ENCODE data around the gene C2CD4A. TPM values are rescaled to one million over a fixed set of nuclear protein-coding genes. Genes with fewer than 3 reads are reported as not detected.
A peak's percentile ranks its signal among the peaks of the same experiment; 100 is the strongest.

Gene C2CD4A
- total RNA-seq, 2 donors from 2014 or later: not detected

- intact Hi-C loops (cut with DNase I): no loop called here
- ATAC-seq: peak; percentile 60 to 78
- no peak for DNase-seq
Measured at GRCh38 chr15:62087671-62088352, 21.0 kb downstream of the C2CD4A start.

- intact Hi-C loops (cut with DNase I): no loop called here
- no peak for DNase-seq
- no peak for ATAC-seq
Measured at GRCh38 chr15:62088353-62088693, 21.5 kb downstream of the C2CD4A start.

- no peak for ATAC-seq
- DNase-seq: no peak
- intact Hi-C loops (cut with DNase I): no loop called here
Measured at GRCh38 chr15:62089616-62090015, 22.8 kb downstream of the C2CD4A start.

- ATAC-seq: no peak
Measured at GRCh38 chr15:62090988-62091387, 24.2 kb downstream of the C2CD4A start.

GRCh38 chr15:62093809-62094208, 27.0 kb downstream of the C2CD4A start:
- DNase-seq (no peak), ATAC-seq (no peak)
- intact Hi-C loops (cut with DNase I): no loop called here

More at GRCh38 chr15:62090988-62091387, 24.2 kb downstream of the C2CD4A start:
- intact Hi-C loops (cut with DNase I): no loop called here
- DNase-seq: no peak

GRCh38 chr15:62094388-62094787, 27.6 kb downstream of the C2CD4A start:
- ATAC-seq: no peak
- no peak for DNase-seq
- intact Hi-C loops (cut with DNase I): no loop called here

- ATAC-seq: peak in 1 of 2 donors; percentile 83
- no peak for DNase-seq
- intact Hi-C loops (cut with DNase I): no loop called here
Measured at GRCh38 chr15:62099094-62099601, 32.4 kb downstream of the C2CD4A start.

- no peak for DNase-seq
Measured at GRCh38 chr15:62103431-62103830, 36.7 kb downstream of the C2CD4A start.

GRCh38 chr15:62104401-62104800, 37.6 kb downstream of the C2CD4A start:
- DNase-seq: no peak
- ATAC-seq: no peak
- intact Hi-C loops (cut with DNase I): no loop called here

More at GRCh38 chr15:62103431-62103830, 36.7 kb downstream of the C2CD4A start:
- no peak for ATAC-seq
- intact Hi-C loops (cut with DNase I): no loop called here

- DNase-seq (no peak), ATAC-seq (no peak)
- intact Hi-C loops (cut with DNase I): no loop called here
Measured at GRCh38 chr15:62104846-62105245, 38.1 kb downstream of the C2CD4A start.

- DNase-seq (no peak), ATAC-seq (no peak)
- intact Hi-C loops (cut with DNase I): no loop called here
Measured at GRCh38 chr15:62105266-62105665, 38.5 kb downstream of the C2CD4A start.

GRCh38 chr15:62106096-62106495, 39.3 kb downstream of the C2CD4A start:
- intact Hi-C loops (cut with DNase I): no loop called here
- no peak for ATAC-seq
- no peak for DNase-seq

- no peak for ATAC-seq
- intact Hi-C loops (cut with DNase I): no loop called here
- no peak for DNase-seq
Measured at GRCh38 chr15:62107571-62108121, 40.9 kb downstream of the C2CD4A start.

- ATAC-seq (no peak), DNase-seq (no peak)
- intact Hi-C loops (cut with DNase I): no loop called here
Measured at GRCh38 chr15:62108411-62108810, 41.6 kb downstream of the C2CD4A start.

GRCh38 chr15:62109437-62109836, 42.7 kb downstream of the C2CD4A start:
- intact Hi-C loops (cut with DNase I): no loop called here
- no peak for ATAC-seq
- no peak for DNase-seq

- DNase-seq: no peak
- ATAC-seq: peak; percentile 62 to 67
- intact Hi-C loops (cut with DNase I): no loop called here
Measured at GRCh38 chr15:62109982-62110851, 43.4 kb downstream of the C2CD4A start.

GRCh38 chr15:62112081-62112480, 45.3 kb downstream of the C2CD4A start:
- ATAC-seq (no peak), DNase-seq (no peak)
- intact Hi-C loops (cut with DNase I): no loop called here

GRCh38 chr15:62112616-62113593, 46.1 kb downstream of the C2CD4A start:
- ATAC-seq: peak in 1 of 2 donors; percentile 78
- intact Hi-C loops (cut with DNase I): no loop called here
- DNase-seq: no peak

- intact Hi-C loops (cut with DNase I): no loop called here
- DNase-seq: no peak
- ATAC-seq: no peak
Measured at GRCh38 chr15:62115847-62116246, 49.1 kb downstream of the C2CD4A start.

Data from left cardiac atrium (tissue), 4 donors.